Prostate gland (tissue), 2 donors: ENCODE data around the gene RHEB. TPM values are rescaled to one million over a fixed set of nuclear protein-coding genes. Genes with fewer than 3 reads are reported as not detected.

Experiments used
- DNase-seq: peaks from one replicate; pipeline ENCODE4 v3.0.0-alpha.2; 2019; ENCODE audit warnings: low spot score
- H3K27ac ChIP-seq, 2 donors: fragments of 200-600 bp; sonication (generic); 2 replicates each; pipeline ENCODE4 v1.5.1; 2017 to 2019
- H3K27me3 ChIP-seq: fragments of 200-600 bp; sonication (generic); replicated peaks from 2 replicates; pipeline ENCODE4 v1.5.1; 2019; ENCODE audit not compliant: insufficient read depth
- H3K36me3 ChIP-seq, 2 donors: fragments of 200-600 bp; sonication (generic); 1 replicate in 1 of 2; 2 replicates in 1 of 2; pipeline versions ENCODE4 v1.5.1 to v1.8.1; 2017 to 2019
- H3K4me1 ChIP-seq: fragments of 200-600 bp; sonication (generic); replicated peaks from 2 replicates; pipeline ENCODE4 v1.5.1; 2019
- H3K4me3 ChIP-seq, 2 donors: fragments of 200-600 bp; sonication (generic); 2 replicates each; pipeline ENCODE4 v1.5.1; 2017 to 2019
- H3K9me3 ChIP-seq: fragments of 200-600 bp; sonication (generic); 2 replicates; pipeline ENCODE4 v1.5.1; 2017
- POLR2A ChIP-seq: fragments of 450-650 bp; IDR thresholded peaks from one replicate; pipeline ENCODE4 v1.6.1; 2016; ENCODE audit warnings: antibody characterized with exemption, mild to moderate bottlenecking
- POLR2AphosphoS5 ChIP-seq: sonication (generic); formaldehyde crosslinking; IDR thresholded peaks from one replicate; pipeline ENCODE4 v1.6.1; 2017; ENCODE audit warnings: antibody characterized with exemption
- WGBS: methylation state at CpG from one replicate; pipeline ENCODE4 v1.1.5; 2018; 5-methylcytosine and 5-hydroxymethylcytosine counted together
- intact Hi-C: fragments of 100-400 bp; cut with DNase I; formaldehyde crosslinking; loops from one replicate; pipeline ENCODE4 v1.14.2; 2022
- total RNA-seq, 2 donors: library from RNA; depleted of rRNA; stranded (reverse); fragments of >200 nt; gene quantifications; one replicate each; pipeline ENCODE4 v1.1.0, GENCODE V29; 2016
- TF ChIP-seq, protein P1 (sequence below), 4 experiments: fragments of 200-600 bp in 2 of 4; fragments of 450-650 bp in 2 of 4; sonication (generic) in 2 of 4; IDR thresholded peaks; 1 replicate in 3 of 4; 2 replicates in 1 of 4; pipeline ENCODE4 v1.5.1; 2016 to 2019; ENCODE audit warnings: antibody characterized with exemption in 4 of 4, mild to moderate bottlenecking in 2 of 4, moderate library complexity in 2 of 4

Gene RHEB
- total RNA-seq, 2 donors from 2014 or later, result 59.3 to 63.1 TPM

DNA sequence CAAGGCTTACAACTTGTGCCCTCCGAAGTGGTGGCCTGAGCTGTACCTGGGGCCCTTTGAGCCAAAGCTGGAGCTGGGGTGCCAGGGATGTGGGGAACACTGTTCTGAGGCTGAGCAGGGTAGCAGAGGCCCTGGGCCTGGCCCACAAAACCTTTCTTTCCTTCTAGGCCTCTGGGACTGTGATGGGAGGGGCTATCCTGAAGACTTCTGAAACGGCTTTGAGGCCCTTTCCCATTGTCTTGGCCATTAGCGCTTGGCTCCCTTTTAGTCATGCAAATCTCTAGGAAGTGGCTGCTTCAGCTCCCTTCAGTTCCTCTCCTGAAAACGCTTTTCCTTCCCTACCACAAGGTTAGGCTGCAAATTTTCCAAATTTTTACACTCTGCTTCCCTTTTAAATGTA, 62.9 kb downstream of the RHEB start:
- 83% methylated on average over 4 of the region's 4 CpGs for WGBS
- H3K36me3 ChIP-seq, result no peaks in the 10 kb centered on the region
- H3K27ac ChIP-seq, result no peak overlapping the region
- no peak for DNase-seq
- intact Hi-C loops, result no loop called here
- TF ChIP-seq, protein P1, sequence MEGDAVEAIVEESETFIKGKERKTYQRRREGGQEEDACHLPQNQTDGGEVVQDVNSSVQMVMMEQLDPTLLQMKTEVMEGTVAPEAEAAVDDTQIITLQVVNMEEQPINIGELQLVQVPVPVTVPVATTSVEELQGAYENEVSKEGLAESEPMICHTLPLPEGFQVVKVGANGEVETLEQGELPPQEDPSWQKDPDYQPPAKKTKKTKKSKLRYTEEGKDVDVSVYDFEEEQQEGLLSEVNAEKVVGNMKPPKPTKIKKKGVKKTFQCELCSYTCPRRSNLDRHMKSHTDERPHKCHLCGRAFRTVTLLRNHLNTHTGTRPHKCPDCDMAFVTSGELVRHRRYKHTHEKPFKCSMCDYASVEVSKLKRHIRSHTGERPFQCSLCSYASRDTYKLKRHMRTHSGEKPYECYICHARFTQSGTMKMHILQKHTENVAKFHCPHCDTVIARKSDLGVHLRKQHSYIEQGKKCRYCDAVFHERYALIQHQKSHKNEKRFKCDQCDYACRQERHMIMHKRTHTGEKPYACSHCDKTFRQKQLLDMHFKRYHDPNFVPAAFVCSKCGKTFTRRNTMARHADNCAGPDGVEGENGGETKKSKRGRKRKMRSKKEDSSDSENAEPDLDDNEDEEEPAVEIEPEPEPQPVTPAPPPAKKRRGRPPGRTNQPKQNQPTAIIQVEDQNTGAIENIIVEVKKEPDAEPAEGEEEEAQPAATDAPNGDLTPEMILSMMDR (IDR thresholded peaks at IDR 0.05), result no peak
- TF ChIP-seq POLR2A, result no peak
- TF ChIP-seq POLR2AphosphoS5, result no peak
- peaks cover 5% of the 10 kb centered on the region for H3K4me1 ChIP-seq
- no peaks in the 10 kb centered on the region for H3K9me3 ChIP-seq
- no peak overlapping the region for H3K4me3 ChIP-seq
- H3K27me3 ChIP-seq, result no peaks in the 10 kb centered on the region

DNA sequence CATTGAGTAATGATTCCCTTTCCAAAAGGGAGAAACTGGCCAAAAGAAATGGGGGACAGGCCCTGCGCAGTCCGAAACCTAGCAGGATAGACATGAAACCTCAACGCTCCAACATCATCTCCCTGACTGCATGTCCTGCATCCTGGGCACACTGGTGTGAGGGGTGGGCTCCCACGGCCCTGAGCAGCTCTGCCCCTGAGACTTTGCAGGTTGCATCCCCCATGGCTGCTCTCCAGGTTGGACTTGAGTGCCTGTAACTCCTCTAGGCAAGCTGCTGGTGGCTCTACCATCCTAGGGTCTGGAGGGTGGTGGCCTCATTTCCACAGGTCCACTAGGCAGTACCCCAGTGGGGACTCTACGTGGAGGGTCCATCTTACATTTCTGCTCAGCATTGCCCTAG, 63.4 kb downstream of the RHEB start:
- Histone ChIP-seq H3K4me3 (no peak overlapping the region), H3K27ac (no peak overlapping the region), H3K9me3 (no peaks in the 10 kb centered on the region), H3K27me3 (no peaks in the 10 kb centered on the region), H3K4me1 (peaks cover 5% of the 10 kb centered on the region), H3K36me3 (no peaks in the 10 kb centered on the region)
- DNase-seq, result no peak
- TF ChIP-seq, protein P1 (IDR thresholded peaks at IDR 0.05), result no peak
- TF ChIP-seq POLR2A, result no peak
- no peak for TF ChIP-seq POLR2AphosphoS5
- intact Hi-C loops, result no loop called here
- WGBS, result 97% methylated on average over 5 of the region's 5 CpGs

DNA sequence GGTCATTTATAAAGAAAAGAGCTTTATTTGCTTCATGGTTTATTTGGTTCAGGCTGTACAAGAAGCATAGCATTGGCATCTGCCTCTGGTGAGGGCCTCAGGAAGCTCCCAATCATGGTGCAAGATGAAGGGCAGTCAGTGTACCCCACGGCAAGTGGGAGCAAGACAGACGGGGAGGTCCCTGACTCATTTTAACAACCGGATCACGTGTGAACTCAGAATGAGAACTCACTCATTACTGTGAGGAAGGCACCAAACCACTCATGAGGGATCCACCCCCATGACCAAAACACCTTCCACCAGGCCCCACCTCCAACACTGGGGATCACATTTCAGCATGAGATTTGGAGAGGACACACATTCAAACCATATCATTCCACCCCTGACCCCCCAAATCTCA, 64.0 kb downstream of the RHEB start:
- H3K4me1 ChIP-seq, result peaks cover 4% of the 10 kb centered on the region
- H3K9me3 ChIP-seq, result no peaks in the 10 kb centered on the region
- no peaks in the 10 kb centered on the region for H3K36me3 ChIP-seq
- H3K27me3 ChIP-seq, result no peaks in the 10 kb centered on the region
- no peak for DNase-seq
- H3K4me3 ChIP-seq, result no peak overlapping the region
- TF ChIP-seq POLR2AphosphoS5, result no peak
- TF ChIP-seq, protein P1 (IDR thresholded peaks at IDR 0.05), result no peak
- TF ChIP-seq POLR2A, result no peak
- 76% methylated on average over 4 of the region's 4 CpGs for WGBS
- intact Hi-C loops, result no loop called here
- no peak overlapping the region for H3K27ac ChIP-seq

DNA sequence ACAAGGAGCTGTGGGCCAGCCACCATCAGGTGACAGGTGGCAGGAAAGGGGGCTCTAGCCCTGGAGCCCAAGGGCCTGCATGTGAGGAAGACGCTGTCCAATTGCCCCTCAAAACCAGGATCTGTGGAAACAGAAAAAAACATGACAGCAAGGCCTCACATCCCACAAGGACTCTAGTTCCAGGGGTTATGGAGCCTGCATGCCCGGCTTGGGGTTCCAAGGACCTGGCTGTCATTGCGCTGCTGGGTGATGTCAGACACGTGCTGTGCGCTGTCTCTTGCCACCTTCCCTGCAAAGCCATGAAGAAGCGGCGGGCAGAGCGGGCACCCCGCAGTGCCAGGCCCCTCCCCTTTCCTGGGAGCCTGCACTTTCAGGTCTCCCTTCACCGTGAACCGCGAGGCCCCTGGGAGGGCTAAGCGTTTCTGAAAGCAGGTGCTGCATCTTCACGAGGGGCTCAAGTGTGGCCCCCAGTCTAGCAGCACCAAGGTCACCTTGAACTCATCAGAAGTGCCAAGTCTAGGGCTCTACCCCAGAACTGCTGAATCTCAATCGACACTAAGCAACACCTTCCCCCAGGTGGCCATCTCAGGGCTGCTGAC, 64.7 kb downstream of the RHEB start:
- H3K9me3 ChIP-seq, result no peaks in the 10 kb centered on the region
- TF ChIP-seq, protein P1 (IDR thresholded peaks at IDR 0.05), result no peak
- no peak for TF ChIP-seq POLR2AphosphoS5
- TF ChIP-seq POLR2A, result no peak
- 89% methylated on average over 15 of the region's 15 CpGs for WGBS
- H3K4me1 ChIP-seq, result no peaks in the 10 kb centered on the region
- no peak for DNase-seq
- intact Hi-C loops, result no loop called here
- H3K4me3 ChIP-seq, result no peak overlapping the region
- H3K27ac ChIP-seq, result no peak overlapping the region
- no peaks in the 10 kb centered on the region for H3K27me3 ChIP-seq
- H3K36me3 ChIP-seq, result no peaks in the 10 kb centered on the region

DNA sequence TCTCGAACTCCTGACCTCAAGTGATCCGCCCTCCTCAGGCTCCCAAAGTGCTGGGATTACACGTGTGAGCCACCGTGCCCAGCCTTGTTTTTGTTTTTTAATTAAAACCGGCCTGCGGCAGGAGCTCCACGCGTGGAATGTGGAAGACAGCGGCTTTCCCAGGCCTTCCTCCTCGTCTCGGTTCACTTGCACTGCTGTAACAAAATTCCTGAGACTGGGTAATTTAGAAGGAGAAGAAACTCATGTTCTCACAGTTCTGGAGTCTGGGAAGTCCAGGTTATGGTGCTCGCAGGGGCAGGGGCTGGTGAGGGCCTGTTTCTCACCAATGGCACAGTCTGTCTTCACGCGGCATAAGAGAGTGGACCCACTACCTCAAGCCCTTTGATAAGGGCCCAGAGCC, 65.4 kb downstream of the RHEB start:
- H3K36me3 ChIP-seq, result no peaks in the 10 kb centered on the region
- WGBS, result 96% methylated on average over 14 of the region's 14 CpGs
- no peaks in the 10 kb centered on the region for H3K9me3 ChIP-seq
- TF ChIP-seq POLR2A, result no peak
- TF ChIP-seq POLR2AphosphoS5, result no peak
- TF ChIP-seq, protein P1 (IDR thresholded peaks at IDR 0.05), result no peak
- no peak overlapping the region for H3K27ac ChIP-seq
- H3K4me1 ChIP-seq, result no peaks in the 10 kb centered on the region
- no peak overlapping the region for H3K4me3 ChIP-seq
- intact Hi-C loops, result no loop called here
- DNase-seq, result no peak
- H3K27me3 ChIP-seq, result no peaks in the 10 kb centered on the region
